Type B pancreatic cell (in vitro differentiated cells): ENCODE data around the gene SMARCE1. TPM values are rescaled to one million over a fixed set of nuclear protein-coding genes. Genes with fewer than 3 reads are reported as not detected.

ENCODE experiments used
- DNase-seq: peaks from one replicate; pipeline ENCODE4 v3.0.0; 2021; ENCODE audit warnings: mixed read lengths; ENCODE audit not compliant: unreplicated experiment; ENCODE audit errors: extremely low spot score
- H3K27ac Mint-ChIP-seq: 2 replicates; pipeline ENCODE4 v1.8.0; 2021; ENCODE audit warnings: mild to moderate bottlenecking, mixed read lengths
- H3K27me3 Mint-ChIP-seq: 2 replicates; pipeline ENCODE4 v1.8.0; 2021; ENCODE audit warnings: mixed read lengths
- H3K36me3 Mint-ChIP-seq: 2 replicates; pipeline ENCODE4 v1.8.0; 2021; ENCODE audit warnings: mixed read lengths
- H3K4me1 Mint-ChIP-seq: one replicate; pipeline ENCODE4 v1.8.0; 2021; ENCODE audit warnings: mixed read lengths; ENCODE audit not compliant: unreplicated experiment
- H3K4me3 Mint-ChIP-seq: 2 replicates; pipeline ENCODE4 v1.8.0; 2021; ENCODE audit warnings: mild to moderate bottlenecking, mixed read lengths
- H3K9me3 Mint-ChIP-seq: 2 replicates; pipeline ENCODE4 v1.8.0; 2021; ENCODE audit warnings: mixed read lengths
- CTCF ChIP-seq: fragments of 200-600 bp; sonication (generic); conservative IDR thresholded peaks from 2 replicates; pipeline ENCODE4 v1.5.0; 2021; ENCODE audit warnings: antibody characterized with exemption, mild to moderate bottlenecking
- total RNA-seq: library from RNA; stranded (reverse); gene quantifications from 2 replicates; pipeline ENCODE4 v1.2.1, GENCODE V29; 2021; ENCODE audit warnings: low replicate concordance

The SMARCE1 gene
- total RNA-seq, 1 donor from 2014 or later: 171 TPM

DNA sequence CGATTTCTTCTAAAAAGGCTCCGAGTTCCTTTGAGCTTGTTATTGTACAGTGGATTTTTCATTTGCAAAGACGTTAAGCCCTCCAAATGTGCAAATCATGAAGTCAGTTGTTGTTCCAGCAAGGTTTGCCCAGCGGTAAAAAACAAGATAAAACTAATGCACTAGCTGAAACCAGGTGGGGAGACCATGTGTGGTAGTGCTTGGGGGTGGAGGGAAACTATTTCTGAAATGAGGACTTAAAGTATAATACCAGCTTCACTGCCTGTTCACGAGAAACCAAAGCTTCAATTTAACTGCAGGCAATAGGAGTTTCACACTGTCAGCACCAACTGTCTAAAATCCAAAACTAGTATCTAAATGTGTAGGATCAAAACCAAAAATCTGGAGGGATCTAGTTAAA is 22.3 kb downstream of the SMARCE1 start:
- Mint-ChIP-seq H3K36me3 (peaks cover 21% of the 10 kb centered on the region), H3K4me1 (peaks cover 11% of the 10 kb centered on the region), H3K27me3 (no peaks in the 10 kb centered on the region), H3K9me3 (no peaks in the 10 kb centered on the region), H3K27ac (no peak overlapping the region), H3K4me3 (no peak overlapping the region)
- TF ChIP-seq CTCF: no peak
- no peak for DNase-seq

DNA sequence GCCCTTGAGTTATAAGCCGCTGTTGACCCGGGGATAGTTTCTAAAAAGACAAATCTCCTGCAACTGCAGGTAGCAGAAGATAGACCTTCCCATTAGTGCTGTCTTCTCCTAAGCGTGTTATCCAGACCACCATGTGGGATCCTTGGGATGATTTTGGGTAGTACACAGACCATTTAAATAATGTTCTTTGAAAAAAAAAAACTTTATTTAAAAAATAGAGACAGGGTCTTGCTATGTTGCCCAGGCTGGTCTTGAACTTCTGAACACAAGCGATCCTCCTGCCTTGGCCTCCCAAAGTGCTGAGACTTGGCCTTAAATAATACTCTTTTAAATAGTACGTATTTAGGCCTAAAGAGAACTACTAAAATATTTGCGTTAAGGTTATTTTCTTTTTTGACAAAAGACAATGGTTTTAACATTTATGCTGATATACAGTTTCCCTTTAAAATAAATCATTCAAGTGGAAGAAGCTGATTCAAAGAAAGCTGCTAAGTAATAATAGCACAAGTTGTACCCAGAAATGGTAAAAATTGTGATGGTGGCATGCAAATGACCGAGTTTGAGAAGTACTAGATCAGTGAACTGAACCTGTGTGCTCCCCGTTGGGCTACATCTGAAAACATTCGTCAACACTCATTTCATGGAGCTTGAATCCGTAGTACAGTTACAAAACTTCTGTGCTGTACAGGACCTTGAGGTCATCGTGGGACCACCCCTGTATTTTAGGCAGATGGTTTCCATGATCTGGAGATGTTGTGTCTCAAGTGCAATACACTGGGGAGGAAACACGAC is 24.0 kb downstream of the SMARCE1 start:
- Mint-ChIP-seq H3K4me1 (peaks cover 17% of the 10 kb centered on the region), H3K27me3 (no peaks in the 10 kb centered on the region), H3K27ac (no peak overlapping the region), H3K4me3 (no peak overlapping the region), H3K9me3 (no peaks in the 10 kb centered on the region), H3K36me3 (peaks cover 13% of the 10 kb centered on the region)
- no peak for TF ChIP-seq CTCF
- no peak for DNase-seq

- TF ChIP-seq CTCF: no peak
- peaks cover 12% of the 10 kb centered on the region for H3K36me3 Mint-ChIP-seq
- peak overlapping the region; percentile 23 for H3K27ac Mint-ChIP-seq
- H3K4me1 Mint-ChIP-seq: peaks cover 17% of the 10 kb centered on the region
- H3K4me3 Mint-ChIP-seq: no peak overlapping the region
- no peak for DNase-seq
- no peaks in the 10 kb centered on the region for H3K27me3 Mint-ChIP-seq
- no peaks in the 10 kb centered on the region for H3K9me3 Mint-ChIP-seq
These were observed 25.1 kb downstream of the SMARCE1 start for GRCh38 chr17:40622509-40622928.

DNA sequence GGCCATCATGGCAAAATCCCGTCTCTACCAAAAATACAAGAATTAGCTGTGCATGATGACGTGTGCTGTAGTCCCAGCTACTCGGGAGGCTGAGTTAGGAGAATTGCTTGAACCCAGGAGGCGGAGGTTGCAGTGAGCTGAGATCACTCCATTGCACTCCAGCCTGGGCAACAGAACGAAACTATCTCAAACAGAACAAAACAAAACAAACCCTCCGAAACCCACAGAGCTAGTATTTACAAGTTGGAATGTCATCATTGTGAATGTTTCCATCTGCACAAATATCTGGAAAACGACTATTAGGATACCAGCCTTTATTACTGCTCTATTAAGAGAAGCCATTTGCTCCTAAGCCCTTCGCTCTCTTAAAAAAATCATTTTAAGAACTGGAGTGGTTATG is 26.0 kb downstream of the SMARCE1 start:
- Mint-ChIP-seq H3K36me3 (peaks cover 4% of the 10 kb centered on the region), H3K9me3 (no peaks in the 10 kb centered on the region), H3K4me3 (peak overlapping the region; percentile 76), H3K27me3 (peaks cover 4% of the 10 kb centered on the region), H3K4me1 (peaks cover 11% of the 10 kb centered on the region), H3K27ac (peak overlapping the region; percentile 95)
- TF ChIP-seq CTCF: no peak
- no peak for DNase-seq

- H3K9me3 Mint-ChIP-seq: no peaks in the 10 kb centered on the region
- peak overlapping the region; percentile 95 for H3K27ac Mint-ChIP-seq
- peaks cover 4% of the 10 kb centered on the region for H3K36me3 Mint-ChIP-seq
- no peak for DNase-seq
- peaks cover 12% of the 10 kb centered on the region for H3K4me1 Mint-ChIP-seq
- peaks cover 8% of the 10 kb centered on the region for H3K27me3 Mint-ChIP-seq
- peak overlapping the region; percentile 76 for H3K4me3 Mint-ChIP-seq
- TF ChIP-seq CTCF: no peak
These were observed 26.6 kb downstream of the SMARCE1 start for GRCh38 chr17:40621019-40621418.
